ENCODE results near the gene TSNAX. TPM values are rescaled to one million over a fixed set of nuclear protein-coding genes. Genes with fewer than 3 reads are reported as not detected.

The TSNAX gene
- total RNA-seq, 1 donor from 2014 or later = 23.6 TPM

GRCh38 chr1:231487019-231487418 lies 41.5 kb upstream of the TSNAX start:
- Histone ChIP-seq H3K27me3 (ENCODE audit: low read depth) (no peaks in the 10 kb centered on the region), H3K27ac (replicated peaks) (no peak overlapping the region), H3K4me1 (no peaks in the 10 kb centered on the region), H3K9me3 (replicated peaks) (no peaks in the 10 kb centered on the region), H3K4me3 (no peak overlapping the region), H3K36me3 (no peaks in the 10 kb centered on the region)
- no peak for DNase-seq
- no peak for TF ChIP-seq CTCF (IDR thresholded peaks at IDR 0.05; ENCODE audit: borderline replicate concordance)
- intact Hi-C loops (cut with micrococcal nuclease) = no loop called here

GRCh38 chr1:231487910-231488309 lies 40.6 kb upstream of the TSNAX start:
- no peaks in the 10 kb centered on the region for H3K9me3 ChIP-seq (replicated peaks)
- no peaks in the 10 kb centered on the region for H3K27me3 ChIP-seq (ENCODE audit: low read depth)
- no peak overlapping the region for H3K27ac ChIP-seq (replicated peaks)
- no peaks in the 10 kb centered on the region for H3K36me3 ChIP-seq
- no peak for TF ChIP-seq CTCF (IDR thresholded peaks at IDR 0.05; ENCODE audit: borderline replicate concordance)
- H3K4me1 ChIP-seq = no peaks in the 10 kb centered on the region
- H3K4me3 ChIP-seq = no peak overlapping the region
- no peak for DNase-seq
- intact Hi-C loops (cut with micrococcal nuclease) = no loop called here

- intact Hi-C loops (cut with micrococcal nuclease) = no loop called here
- no peaks in the 10 kb centered on the region for H3K27me3 ChIP-seq (ENCODE audit: low read depth)
- no peaks in the 10 kb centered on the region for H3K36me3 ChIP-seq
- no peak overlapping the region for H3K4me3 ChIP-seq
- no peak for DNase-seq
- no peak overlapping the region for H3K27ac ChIP-seq (replicated peaks)
- peaks cover 9% of the 10 kb centered on the region for H3K4me1 ChIP-seq
- no peak for TF ChIP-seq CTCF (IDR thresholded peaks at IDR 0.05; ENCODE audit: borderline replicate concordance)
- H3K9me3 ChIP-seq (replicated peaks) = peaks cover 2% of the 10 kb centered on the region
Observed at GRCh38 chr1:231493421-231494185, 34.9 kb upstream of the TSNAX start.

GRCh38 chr1:231494439-231495110 lies 33.9 kb upstream of the TSNAX start:
- intact Hi-C loops (cut with micrococcal nuclease) = no loop called here
- Histone ChIP-seq H3K27ac (replicated peaks) (no peak overlapping the region), H3K4me3 (no peak overlapping the region), H3K27me3 (ENCODE audit: low read depth) (no peaks in the 10 kb centered on the region), H3K9me3 (replicated peaks) (peaks cover 11% of the 10 kb centered on the region), H3K36me3 (no peaks in the 10 kb centered on the region), H3K4me1 (peaks cover 9% of the 10 kb centered on the region)
- DNase-seq = no peak
- no peak for TF ChIP-seq CTCF (IDR thresholded peaks at IDR 0.05; ENCODE audit: borderline replicate concordance)

- TF ChIP-seq CTCF (IDR thresholded peaks at IDR 0.05; ENCODE audit: borderline replicate concordance) = no peak
- no peak for DNase-seq
- Histone ChIP-seq H3K4me3 (no peak overlapping the region), H3K36me3 (no peaks in the 10 kb centered on the region), H3K9me3 (replicated peaks) (peaks cover 16% of the 10 kb centered on the region), H3K4me1 (peaks cover 9% of the 10 kb centered on the region), H3K27me3 (ENCODE audit: low read depth) (no peaks in the 10 kb centered on the region), H3K27ac (replicated peaks) (no peak overlapping the region)
- intact Hi-C loops (cut with micrococcal nuclease) = no loop called here
Observed at GRCh38 chr1:231497629-231498152, 30.8 kb upstream of the TSNAX start.
